Keratinocyte (primary cell): ENCODE data around the gene ZG16B. TPM values are rescaled to one million over a fixed set of nuclear protein-coding genes. Genes with fewer than 3 reads are reported as not detected.

Experiments
- DNase-seq: peaks from one replicate; pipeline ENCODE4 v3.0.0-alpha.2; 2011; ENCODE audit warnings: low read depth, missing footprints, low spot score
- FAIRE-seq: peaks from 2 replicates; lab custom pipeline; 2011; peaks lifted over from hg19 to GRCh38; lab: Jason Lieb, UNC
- H2AFZ ChIP-seq: 2 replicates; pipeline ENCODE4 v1.6.0; 2012; ENCODE audit warnings: low read length, control low read depth, inconsistent platforms; ENCODE audit not compliant: control insufficient read depth
- H3K27ac ChIP-seq: 2 replicates; pipeline ENCODE4 v1.5.1; 2011; ENCODE audit warnings: low read length; ENCODE audit not compliant: control insufficient read depth, insufficient read depth
- H3K27me3 ChIP-seq: 3 replicates; pipeline ENCODE4 v1.6.0; 2011; ENCODE audit warnings: low read length; ENCODE audit not compliant: control insufficient read depth, insufficient read depth; ENCODE audit errors: extremely low read depth
- H3K36me3 ChIP-seq, 2 experiments: 2 replicates in 1 of 2; 3 replicates in 1 of 2; pipeline ENCODE4 v1.5.1; 2011; ENCODE audit warnings: low read length in 2 of 2, mild to moderate bottlenecking in 1 of 2; ENCODE audit not compliant: control insufficient read depth in 2 of 2, insufficient read depth in 2 of 2; ENCODE audit errors: extremely low read depth in 1 of 2
- H3K4me1 ChIP-seq: 3 replicates; pipeline ENCODE4 v1.5.1; 2011; ENCODE audit warnings: low read length; ENCODE audit not compliant: control insufficient read depth, insufficient read depth; ENCODE audit errors: extremely low read depth
- H3K4me2 ChIP-seq: 3 replicates; pipeline ENCODE4 v1.6.0; 2011; ENCODE audit warnings: low read depth, low read length; ENCODE audit not compliant: control insufficient read depth, insufficient read depth; ENCODE audit errors: extremely low read depth
- H3K4me3 ChIP-seq, 3 experiments: fragments of 200-600 bp in 1 of 3; sonication (generic) in 1 of 3; 2 replicates in 2 of 3; 3 replicates in 1 of 3; pipeline ENCODE4 v1.5.1; 2011 to 2016; ENCODE audit warnings: low read length in 3 of 3, mild to moderate bottlenecking in 3 of 3, control low read depth in 2 of 3, inconsistent platforms in 1 of 3, low read depth in 1 of 3, mixed read lengths in 1 of 3, mixed run types in 1 of 3, moderate library complexity in 1 of 3; ENCODE audit not compliant: control insufficient read depth in 2 of 3, insufficient read depth in 2 of 3; ENCODE audit errors: extremely low read depth in 1 of 3
- H3K79me2 ChIP-seq: 2 replicates; pipeline ENCODE4 v1.6.0; 2012; ENCODE audit warnings: low read length; ENCODE audit not compliant: control insufficient read depth, insufficient read depth
- H3K9ac ChIP-seq: 3 replicates; pipeline ENCODE4 v1.6.0; 2011; ENCODE audit warnings: low read length; ENCODE audit not compliant: control insufficient read depth, insufficient read depth; ENCODE audit errors: extremely low read depth
- H3K9me1 ChIP-seq: 3 replicates; pipeline ENCODE4 v1.6.0; 2011; ENCODE audit warnings: low read length; ENCODE audit not compliant: control insufficient read depth, insufficient read depth; ENCODE audit errors: extremely low read depth
- H3K9me3 ChIP-seq: 2 replicates; pipeline ENCODE4 v1.5.1; 2012; ENCODE audit warnings: low read depth, low read length; ENCODE audit not compliant: control insufficient read depth
- H4K20me1 ChIP-seq: 3 replicates; pipeline ENCODE4 v1.6.0; 2011; ENCODE audit warnings: low read length; ENCODE audit not compliant: control insufficient read depth, insufficient read depth; ENCODE audit errors: extremely low read depth
- CTCF ChIP-seq, 3 experiments: IDR thresholded peaks in 1 of 3; conservative IDR thresholded peaks in 1 of 3; optimal IDR thresholded peaks in 1 of 3; 2 replicates in 2 of 3; 3 replicates in 1 of 3; pipeline versions ENCODE3 to v1.5.1; 2011; ENCODE audit warnings: low read length in 3 of 3, mild to moderate bottlenecking in 3 of 3, moderate library complexity in 2 of 3, control low read depth in 1 of 3, inconsistent platforms in 1 of 3; ENCODE audit not compliant: insufficient read depth in 2 of 3; ENCODE audit errors: extremely low read depth in 1 of 3
- EZH2 ChIP-seq: IDR thresholded peaks from one replicate; pipeline ENCODE4 v1.6.1; 2012; ENCODE audit warnings: inconsistent platforms, mild to moderate bottlenecking, low read length, moderate library complexity
- dilution Hi-C: fragments of 300-500 bp; cut with MboI; formaldehyde crosslinking; loops from one replicate; pipeline ENCODE4 v1.7.0; 2020; ENCODE audit warnings: low sequenced_read_pairs; ENCODE audit not compliant: extremely low pct_ligation_motif_present
- polyA plus RNA-seq, 5 experiments: library from polyadenylated mRNA; depleted of rRNA in 3 of 5; stranded (reverse) in 3 of 5; stranded (forward) in 1 of 5; unstranded in 1 of 5; fragments of >200 nt; gene quantifications; 1 replicate in 1 of 5; 2 replicates in 3 of 5; 3 replicates in 1 of 5; pipeline versions ENCODE4 v1.2.1 to v1.2.3, GENCODE V29; 2011 to 2012; ENCODE audit warnings: missing spikeins in 2 of 5, low read depth in 1 of 5, low replicate concordance in 1 of 5

Gene ZG16B
- polyA plus RNA-seq, 1 donor (not counting 4 experiments of a cell fraction or from before 2014, with no cell fraction given) = 2.1 TPM

- Histone ChIP-seq H3K9me3 (no peaks in the 10 kb centered on the region), H4K20me1 (no peaks in the 10 kb centered on the region), H3K4me3 (no peak overlapping the region), H3K27ac (no peak overlapping the region), H3K9ac (no peak overlapping the region), H3K36me3 (no peaks in the 10 kb centered on the region), H3K4me2 (no peak overlapping the region), H3K4me1 (peaks cover 13% of the 10 kb centered on the region), H3K27me3 (peaks cover 64% of the 10 kb centered on the region), H2AFZ (no peak overlapping the region), H3K9me1 (no peaks in the 10 kb centered on the region), H3K79me2 (no peaks in the 10 kb centered on the region)
- TF ChIP-seq EZH2 (no peak), CTCF (optimal IDR thresholded peaks at IDR 0.05 in 1 of 3, IDR thresholded peaks at IDR 0.05 in 1 of 3, conservative IDR thresholded peaks at IDR 0.05 in 1 of 3; ENCODE audit: extremely low read depth in 1 of 3, insufficient read depth in 2 of 3, low read length in 3 of 3) (no peak)
- dilution Hi-C loops = no loop called here
- FAIRE-seq (no peak), DNase-seq (no peak)
Measured at GRCh38 chr16:2827831-2828520, 2.1 kb upstream of the ZG16B start.

GRCh38 chr16:2828521-2828840 lies 1.6 kb upstream of the ZG16B start:
- TF ChIP-seq CTCF (optimal IDR thresholded peaks at IDR 0.05 in 1 of 3, IDR thresholded peaks at IDR 0.05 in 1 of 3, conservative IDR thresholded peaks at IDR 0.05 in 1 of 3; ENCODE audit: extremely low read depth in 1 of 3, insufficient read depth in 2 of 3, low read length in 3 of 3) = no peak
- TF ChIP-seq EZH2 = no peak
- no peak overlapping the region for H2AFZ ChIP-seq
- no peaks in the 10 kb centered on the region for H3K9me1 ChIP-seq
- no peaks in the 10 kb centered on the region for H3K79me2 ChIP-seq
- no peaks in the 10 kb centered on the region for H3K36me3 ChIP-seq
- no peaks in the 10 kb centered on the region for H3K9me3 ChIP-seq
- no peak overlapping the region for H3K9ac ChIP-seq
- peaks cover 13% of the 10 kb centered on the region for H3K4me1 ChIP-seq
- FAIRE-seq (no peak), DNase-seq (no peak)
- no peak overlapping the region for H3K27ac ChIP-seq
- no peaks in the 10 kb centered on the region for H4K20me1 ChIP-seq
- H3K4me3 ChIP-seq = no peak overlapping the region
- no peak overlapping the region for H3K4me2 ChIP-seq
- H3K27me3 ChIP-seq = peaks cover 66% of the 10 kb centered on the region
- dilution Hi-C loops = no loop called here
